Activated T-cell treated with anti-CD3 and anti-CD28 coated beads, Interleukin-2, amount 50 U/mL, for 1 hour (primary cell): ENCODE measurements around the gene DFFA.
A peak's percentile ranks its signal among the peaks of the same experiment; 100 is the strongest.
"Not testable (repeated sequence)": the region's sequence is repeated elsewhere in the genome, so short reads cannot be mapped to it uniquely, and the experiment has no call there.

Experiments used
- DNase-seq: peaks from one replicate; pipeline ENCODE4 v3.0.0-alpha.2; 2020

Gene DFFA

DNA sequence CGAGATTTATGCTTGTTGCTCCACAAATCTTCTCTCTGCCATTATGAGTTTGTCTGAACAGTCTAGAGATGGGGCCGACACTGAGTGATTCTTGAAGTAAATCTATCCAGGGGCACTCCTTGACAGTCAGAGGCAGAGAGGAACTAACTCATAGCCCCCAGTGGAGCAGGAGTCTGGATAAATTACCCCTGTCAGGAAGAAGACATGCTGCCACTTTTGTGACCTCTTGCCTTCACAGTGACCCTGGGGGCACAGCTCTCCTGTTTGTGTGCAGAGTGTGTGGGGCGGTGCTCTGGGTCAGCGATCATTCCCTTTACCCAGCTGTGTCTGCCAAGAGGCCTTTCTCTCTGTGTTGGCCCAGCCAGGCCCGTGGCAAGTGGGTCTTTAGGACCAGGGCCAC, 31.9 kb upstream of the DFFA start:
- DNase-seq: no peak

DNA sequence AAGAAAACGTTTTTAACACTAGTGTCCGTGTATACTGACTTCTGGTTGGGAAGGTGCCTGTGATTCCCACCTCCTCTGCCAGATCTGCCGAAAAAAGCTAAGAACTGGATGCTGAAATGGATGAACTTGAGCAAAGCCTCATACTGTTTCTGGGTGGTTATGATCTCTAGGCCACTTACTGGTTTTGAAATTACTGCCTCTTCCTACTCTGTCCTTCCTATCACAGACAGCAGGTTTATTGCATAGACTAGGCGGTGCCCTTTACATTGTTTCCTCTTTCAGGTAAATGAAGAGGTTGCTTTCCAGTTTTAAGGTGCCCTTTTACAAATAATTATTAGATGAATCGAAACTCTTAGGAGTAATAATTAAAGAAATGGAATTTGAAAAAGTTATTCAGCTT, 29.9 kb upstream of the DFFA start:
- no peak for DNase-seq

DNA sequence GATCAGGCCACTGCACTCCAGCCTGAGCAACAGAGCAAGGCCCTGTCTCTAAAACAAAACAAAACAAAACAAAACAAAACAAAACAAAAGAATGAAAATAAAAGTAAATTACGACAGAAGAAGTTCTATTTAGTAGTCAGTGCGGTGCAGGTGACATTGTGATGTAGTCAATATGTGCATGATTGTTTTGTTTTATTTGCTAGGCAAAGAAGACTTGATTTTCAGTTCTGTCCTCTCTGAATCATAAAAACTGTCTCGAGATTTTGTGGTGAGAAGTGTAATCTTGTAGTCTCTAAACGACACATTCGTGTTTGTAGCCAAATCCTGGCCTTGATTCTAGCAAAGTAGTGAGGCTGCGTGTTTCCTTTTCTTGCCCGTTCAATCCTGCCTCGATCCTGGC, 25.9 kb upstream of the DFFA start:
- no peak for DNase-seq

DNA sequence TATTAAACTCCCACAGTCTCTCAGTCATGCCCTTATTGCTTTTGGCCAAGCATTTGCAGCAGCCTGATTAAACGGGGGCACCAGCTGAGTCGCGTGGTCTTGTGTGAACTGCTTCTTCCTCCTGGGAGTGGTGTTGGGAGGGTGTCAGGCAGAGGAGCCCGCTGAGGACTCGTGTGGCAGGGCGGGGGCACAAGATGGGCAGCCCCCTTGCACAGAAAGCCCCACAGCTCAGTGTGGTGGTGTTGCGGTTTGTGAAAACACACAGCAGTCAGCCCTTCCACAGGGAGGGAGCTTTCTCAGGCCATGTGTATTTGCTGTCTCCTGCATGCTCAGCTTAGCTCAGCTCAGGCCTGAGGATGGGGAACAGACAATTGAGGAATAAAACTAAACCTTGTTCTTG, 24.8 kb upstream of the DFFA start:
- DNase-seq: no peak

DNA sequence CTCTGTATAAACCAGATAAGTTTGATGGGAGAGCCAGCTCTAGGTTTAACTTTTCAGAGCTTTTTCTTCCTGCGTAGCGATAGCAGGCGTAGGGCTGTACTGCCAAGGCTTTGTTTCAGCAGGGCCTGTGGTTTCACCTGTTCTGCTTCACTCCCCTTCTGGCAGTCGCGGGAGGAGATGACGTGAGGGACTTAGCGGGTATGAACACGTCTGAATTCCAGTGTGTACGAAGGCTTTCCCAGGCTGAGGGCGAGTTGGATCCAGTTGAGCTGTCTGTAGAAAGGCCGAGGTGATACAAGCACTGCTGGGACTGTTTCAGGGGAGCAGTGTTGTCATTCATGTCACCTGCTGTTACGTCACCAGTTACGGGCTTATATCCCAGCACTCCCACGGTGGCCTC, 23.6 kb upstream of the DFFA start:
- DNase-seq: peak; percentile 52

DNA sequence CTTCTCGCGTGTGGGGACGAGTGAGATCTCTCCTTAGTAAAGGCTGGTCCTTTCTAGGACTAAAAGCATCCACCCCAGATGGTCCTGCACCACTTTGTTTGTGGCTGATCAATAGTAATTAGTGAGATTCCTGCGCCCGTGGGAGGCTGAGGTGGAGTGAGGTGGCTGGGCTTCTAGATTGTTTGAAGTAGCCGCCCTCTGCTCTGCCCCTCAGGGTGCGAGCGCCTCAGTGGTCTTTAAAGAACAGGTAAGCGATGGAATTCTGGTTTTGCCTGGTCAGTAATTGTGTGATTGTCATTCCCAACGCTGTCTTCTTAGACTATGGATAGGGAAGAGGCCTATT, 23.1 kb upstream of the DFFA start:
- no peak for DNase-seq

DNA sequence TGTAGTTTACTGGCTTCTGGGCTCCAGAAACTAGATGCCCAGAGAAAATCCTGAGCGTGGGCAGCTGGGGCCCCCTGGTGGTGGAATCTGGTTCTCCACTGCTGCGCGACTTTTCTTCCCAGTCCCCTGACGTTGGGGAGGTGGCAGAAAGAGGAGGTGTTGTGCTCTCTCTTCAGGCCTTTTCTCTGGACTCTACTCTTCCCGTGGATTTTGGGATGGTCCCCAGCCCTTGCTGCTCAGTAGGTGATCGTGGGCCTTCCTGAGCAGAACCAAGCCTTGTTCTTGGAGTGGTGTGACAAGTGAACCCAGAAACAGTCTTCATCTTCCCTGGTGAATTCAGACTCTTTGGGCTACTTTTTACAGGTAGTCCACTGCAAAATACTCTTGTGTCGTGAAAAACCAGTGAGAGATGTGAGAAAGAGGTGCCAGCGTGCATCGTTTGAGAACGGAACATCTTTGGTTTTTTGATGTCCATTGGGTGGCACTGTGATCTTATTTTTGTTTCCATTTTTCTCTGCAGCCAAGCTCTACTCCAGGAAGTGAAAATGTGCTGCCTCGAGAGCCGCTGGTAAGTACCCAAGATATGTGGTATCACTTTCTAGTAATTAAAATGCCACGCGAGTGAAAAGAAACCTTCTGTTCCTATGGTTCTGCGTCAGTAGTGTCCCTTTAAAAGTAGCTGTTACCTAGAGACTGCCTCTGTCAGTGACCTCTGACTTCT, 22.6 kb upstream of the DFFA start:
- DNase-seq: peak; percentile 86

DNA sequence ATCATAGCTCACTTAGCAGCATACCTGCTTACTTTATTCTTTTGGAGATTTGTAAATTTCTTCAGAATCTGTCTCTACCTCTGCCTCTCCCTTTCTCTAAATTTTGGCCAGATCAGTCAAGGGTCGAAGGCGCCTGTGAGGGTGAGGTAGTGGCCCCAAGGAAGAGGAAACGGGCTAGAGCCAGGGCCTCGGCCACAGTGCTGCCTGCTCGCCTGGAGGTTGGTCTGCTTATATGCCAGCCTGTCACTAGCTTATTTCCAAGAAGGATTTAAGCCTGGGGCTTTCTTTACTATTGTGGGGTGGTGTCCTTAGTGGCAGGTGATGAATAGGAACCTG, 22.1 kb upstream of the DFFA start:
- no peak for DNase-seq

DNA sequence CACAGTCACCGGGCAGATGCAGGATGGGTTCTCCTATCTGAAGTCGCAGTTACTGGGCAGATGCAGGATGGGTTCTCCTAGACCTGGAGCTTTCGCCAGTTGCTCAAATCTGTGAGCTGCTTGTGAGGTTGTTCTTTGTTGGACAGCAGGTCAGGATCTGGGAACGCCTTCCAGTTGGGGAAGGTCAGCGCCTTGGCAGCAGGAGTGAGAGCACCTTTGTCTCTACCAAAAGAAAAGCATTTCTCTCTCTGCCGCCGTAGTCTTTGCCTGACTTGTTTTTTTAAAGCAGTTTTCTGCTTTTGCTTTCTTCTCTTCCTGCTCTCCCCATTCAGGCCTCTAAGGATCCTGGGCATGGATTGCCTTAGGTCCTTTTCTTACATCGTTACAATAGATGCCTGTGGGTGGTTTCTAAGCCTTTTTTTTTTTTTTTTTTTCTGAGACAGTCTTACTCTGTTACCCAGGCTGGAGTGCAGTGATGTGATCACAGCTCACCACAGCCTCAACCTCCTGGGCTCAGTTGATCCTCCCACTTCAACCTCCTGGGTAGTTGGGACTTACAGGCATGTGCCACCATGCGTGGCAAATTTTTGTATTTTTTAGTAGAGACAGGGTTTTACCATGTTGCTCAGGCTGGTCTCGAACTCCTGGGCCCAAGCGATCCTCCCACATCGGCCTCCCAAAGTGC, 18.1 kb upstream of the DFFA start:
- DNase-seq: no peak

DNA sequence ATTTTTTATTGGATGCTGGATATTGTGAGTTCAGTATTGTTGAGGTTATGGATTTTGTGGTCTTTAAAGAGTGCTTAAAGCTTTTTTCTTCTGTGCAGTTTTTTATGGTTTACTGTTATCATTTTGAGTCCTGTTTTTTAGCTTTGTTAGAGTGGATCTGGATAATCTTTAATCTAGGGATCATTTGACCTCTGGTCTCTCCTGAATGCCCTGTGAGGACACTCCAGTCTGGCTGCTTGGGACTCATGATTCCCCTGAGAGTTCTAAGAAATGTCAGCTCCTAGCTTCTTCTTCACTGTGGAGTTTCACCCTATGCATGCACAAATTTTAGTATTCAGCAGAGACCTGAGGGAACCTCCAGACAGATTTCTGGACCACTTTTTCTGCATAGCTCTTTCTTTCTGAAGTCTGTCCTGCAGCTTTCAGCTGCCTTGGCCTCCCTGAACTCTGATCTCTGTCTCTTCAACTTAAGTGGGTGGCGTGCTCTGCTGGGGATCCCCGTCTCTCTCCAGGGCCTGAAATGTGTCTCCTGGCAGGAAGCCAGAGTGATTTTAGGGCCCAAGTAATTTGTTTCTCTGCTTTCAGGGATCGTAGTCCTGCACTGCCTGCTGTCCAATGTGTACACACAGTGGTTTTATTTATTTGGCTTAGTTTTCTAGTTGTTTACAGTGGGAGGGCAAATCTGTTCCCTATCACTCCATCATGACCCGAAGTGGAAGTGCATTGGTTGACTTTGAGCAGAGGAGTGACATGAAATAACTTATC, 17.1 kb upstream of the DFFA start:
- no peak for DNase-seq

DNA sequence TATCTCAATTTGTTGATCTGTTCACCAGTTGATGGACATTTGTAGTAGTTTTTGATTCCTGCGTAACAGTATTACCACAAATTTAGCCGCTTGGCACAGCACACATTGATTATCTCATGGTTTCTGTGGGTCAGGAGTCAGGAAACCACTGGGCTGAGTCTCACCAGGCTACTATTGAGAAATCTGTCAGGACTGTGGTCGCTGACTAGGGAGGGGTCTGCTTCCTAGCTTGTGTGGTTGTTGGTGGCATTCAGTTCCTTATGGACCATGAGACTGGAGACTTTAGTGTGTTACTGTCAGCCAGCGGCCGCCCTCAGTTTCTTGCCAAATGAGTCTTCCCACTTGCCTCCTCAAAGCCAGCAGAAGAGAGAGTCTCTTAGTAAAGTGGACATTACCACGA, 12.2 kb upstream of the DFFA start:
- no peak for DNase-seq

DNA sequence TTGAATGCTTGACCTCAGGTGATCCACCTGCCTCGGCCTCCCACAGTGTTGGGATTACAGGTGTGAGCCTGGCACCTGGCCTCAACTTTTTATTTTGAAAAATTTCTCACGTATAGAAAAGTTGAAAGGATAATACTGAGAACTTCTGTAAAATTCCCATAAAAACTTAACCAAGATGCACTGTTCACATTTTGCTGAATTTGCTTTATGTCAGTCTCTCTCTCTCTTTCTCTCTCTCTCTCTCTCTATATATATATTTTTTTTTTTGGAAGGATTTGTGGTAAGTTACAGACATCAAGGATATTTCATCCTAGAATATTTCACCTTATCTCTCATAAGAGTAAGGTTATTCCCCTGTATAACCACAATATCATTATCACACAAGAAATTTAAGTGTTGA, 8.3 kb upstream of the DFFA start:
- no peak for DNase-seq

DNA sequence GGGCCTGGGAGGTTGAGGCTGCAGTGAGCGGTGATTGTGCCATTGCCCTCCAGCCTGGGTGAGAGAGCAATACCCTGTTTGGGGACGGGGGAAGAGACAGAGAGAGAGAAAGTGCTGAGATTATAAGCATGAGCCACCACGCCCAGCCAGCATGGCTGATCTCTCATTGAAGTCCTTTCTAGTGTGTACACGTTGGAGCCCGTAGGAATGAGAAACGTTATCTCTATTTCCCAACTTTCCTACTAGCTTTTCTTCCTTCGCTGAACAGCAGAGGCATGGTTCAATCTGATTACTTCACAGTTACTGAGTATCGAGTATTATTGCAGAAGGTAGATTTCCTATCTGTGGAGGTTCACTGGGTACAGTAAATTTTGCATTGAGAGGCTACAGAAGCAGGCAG, 7.0 kb upstream of the DFFA start:
- no peak for DNase-seq

DNA sequence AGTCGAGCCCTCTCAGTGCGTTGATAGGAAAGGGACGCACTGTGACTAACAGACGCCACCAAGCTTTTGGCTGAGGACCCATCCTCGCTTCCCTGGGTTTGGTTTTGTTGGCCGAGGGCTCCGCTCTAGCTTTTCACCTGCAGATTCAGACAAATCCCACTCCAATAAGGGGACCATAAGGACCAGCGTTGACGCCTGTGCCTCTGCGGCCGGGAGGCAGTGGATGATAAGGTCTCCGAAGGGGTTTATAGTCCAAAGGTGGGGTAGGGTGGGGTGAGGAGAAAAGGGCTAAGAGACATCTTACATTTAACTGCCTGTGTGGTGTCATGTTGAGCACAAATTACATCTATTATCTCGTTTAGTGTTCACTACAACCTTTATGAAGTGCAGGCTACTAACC, 3.2 kb upstream of the DFFA start:
- DNase-seq: no peak

DNA sequence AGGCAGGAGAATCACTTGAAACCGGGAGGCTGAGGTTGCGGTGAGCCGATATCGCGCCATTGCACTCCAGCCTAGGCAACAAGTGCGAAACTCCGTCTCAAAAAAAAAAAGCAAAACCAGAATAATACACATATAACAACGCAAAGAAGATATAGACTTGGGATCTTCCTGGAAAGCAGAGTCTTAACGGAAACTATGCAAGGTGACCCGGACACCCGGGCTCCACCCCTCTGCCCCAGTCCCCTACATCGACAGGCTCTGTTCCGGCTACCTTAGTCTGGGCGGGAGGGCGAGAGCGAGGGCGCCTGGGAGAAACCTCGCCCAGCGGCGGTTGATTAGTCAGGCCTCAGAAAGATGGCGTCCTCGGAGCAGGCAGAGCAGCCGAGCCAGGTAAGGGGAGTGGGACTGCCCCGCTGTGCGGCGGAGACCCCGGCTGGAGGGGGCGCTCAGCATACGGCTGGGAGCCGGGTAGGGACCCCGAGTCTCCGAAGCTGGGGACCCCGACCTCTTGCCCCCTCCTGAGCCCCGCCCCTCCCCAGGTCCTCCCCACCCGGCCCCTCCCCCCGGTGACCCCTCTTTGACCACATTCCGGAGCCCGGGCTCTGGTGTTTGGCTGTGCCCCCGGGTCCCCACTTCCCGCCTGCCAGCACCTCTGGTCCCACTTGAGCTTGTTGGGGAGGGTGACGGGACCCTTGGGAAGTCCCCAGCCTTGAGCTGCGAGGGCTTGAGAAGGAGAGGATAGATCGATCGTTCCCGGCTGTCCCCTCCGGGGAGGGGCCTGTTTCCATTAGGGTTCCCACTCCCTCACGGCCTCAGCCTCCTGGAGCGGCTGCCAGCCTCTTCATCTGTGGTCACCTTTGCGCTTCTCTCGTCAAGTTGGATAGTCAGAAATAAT, 2.5 kb upstream of the DFFA start, which contains the start of gene PEX14:
Gene PEX14 (plus strand): TSS at position 338 of the 895 bp plus-strand sequence. CDS start 17 bp downstream, at position 355.
- DNase-seq: peak; percentile 83

DNA sequence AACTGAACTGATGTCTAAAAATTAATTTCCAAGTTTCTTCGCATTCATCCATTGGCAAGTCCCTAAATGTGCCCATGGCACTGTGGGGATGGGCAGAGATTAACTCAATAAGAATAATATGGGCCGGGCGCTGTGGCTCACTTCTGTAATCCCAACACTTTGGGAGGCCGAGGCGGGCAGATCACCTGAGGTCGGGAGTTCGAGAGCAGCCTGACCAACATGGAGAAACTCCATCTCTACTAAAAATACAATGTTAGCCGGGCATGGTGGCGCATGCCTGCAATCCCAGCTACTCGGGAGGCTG, 1.9 kb upstream of the DFFA start:
- not testable (repeated sequence) for DNase-seq

DNA sequence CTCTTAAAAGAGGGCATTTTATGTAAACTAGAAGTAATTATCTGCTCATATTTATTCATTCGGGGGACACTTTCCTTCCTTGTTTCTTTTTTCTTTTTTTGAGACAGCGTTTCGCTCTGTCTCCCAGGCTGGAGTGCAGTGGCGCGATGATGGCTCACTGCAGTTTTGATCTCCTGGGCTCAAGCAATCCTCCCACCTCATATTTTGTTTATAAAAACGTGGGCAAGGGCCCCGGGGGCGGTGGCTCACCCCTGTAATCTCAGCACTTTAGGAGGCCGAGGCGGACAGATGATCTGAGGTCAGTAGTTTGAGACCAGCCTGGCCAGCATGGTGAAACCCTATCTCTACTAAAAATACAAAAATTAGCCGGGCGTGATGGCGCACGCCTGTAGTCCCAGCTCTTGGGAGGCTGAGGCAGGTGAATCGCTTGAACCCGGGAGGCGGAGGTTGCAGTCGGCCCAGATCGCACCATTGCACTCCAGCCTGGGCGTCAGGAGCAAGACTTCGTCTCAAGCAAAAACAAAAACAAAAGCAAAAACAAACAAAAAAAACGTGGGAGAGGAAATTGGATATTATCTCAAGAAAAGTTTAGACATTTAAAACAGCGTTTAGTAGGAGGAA, 926 bp upstream of the DFFA start:
- no peak for DNase-seq

DNA sequence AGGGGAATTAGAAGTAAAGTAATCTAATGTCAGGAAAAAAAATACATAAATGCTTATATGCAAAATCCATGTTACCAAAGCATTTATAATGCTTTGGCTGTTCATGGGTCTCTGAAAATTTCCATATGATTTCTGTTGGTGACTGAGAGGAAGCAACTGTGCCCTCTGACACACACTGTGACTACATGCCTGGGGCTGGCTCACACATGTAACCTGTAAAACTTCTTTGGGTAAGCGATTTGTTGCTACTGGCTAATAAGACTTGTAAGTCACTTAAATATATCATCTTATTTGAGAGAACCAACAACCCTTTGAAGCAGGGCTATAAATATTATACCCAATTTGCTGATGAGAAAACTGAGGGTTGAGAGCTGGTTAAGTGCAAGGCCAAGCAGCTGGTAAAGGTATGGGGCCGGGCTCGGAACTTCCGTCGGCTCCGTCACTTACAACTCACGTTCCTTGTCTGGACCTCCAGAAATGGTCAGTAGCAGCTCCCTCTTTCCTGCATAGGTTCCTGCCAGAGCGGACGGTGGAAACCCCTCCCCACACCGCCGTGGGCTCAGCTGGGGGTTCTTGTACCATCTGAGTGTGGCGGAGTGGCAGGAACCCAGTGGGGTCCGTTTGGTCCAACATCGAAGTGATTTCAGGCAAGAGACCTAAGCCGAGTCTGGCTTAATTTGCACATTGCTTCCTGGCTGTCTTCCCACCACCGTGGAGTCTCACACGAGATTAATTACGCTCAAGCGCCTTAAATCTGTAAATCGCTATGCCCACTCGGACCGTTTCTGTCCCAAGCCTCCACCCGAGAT, 714 bp downstream of the DFFA start:
- no peak for DNase-seq

DNA sequence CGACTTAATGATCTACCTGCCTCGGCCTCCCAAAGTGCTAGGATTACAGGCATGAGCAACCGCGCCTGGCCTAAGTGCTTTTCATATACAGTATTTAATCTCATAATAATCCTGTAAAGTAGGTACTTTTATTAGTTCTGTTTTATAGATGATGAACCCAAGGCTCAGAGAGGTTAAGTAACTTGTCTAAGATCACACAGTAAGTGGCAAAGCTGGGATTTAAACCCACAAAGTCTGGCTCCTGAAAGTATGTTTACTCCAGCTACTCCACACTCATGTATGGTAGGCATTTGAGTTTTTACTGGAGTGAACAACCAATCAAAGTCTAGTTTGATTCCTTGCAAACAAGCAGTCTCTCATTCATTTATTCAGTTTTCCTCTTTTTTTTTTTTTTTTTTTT, 2.3 kb downstream of the DFFA start:
- DNase-seq: no peak

DNA sequence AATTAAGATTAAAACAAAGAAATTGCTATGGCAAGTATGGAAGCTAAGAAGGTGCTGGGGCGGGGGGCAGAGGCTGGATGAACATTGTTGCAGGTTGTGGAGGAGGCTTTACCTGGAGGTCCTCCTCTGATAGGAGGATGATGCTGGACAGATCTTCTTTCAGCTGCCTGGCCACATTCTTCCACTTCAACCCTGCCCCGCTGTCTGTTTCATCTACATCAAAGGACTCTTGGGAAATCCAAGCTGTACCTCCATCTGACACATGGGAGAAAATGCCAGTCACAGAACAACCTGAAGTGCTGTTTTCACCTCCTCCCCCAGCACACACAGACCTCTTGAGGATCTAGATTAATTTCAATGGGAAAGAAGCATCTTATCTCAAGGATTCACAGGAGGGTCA, 5.3 kb downstream of the DFFA start:
- no peak for DNase-seq

DNA sequence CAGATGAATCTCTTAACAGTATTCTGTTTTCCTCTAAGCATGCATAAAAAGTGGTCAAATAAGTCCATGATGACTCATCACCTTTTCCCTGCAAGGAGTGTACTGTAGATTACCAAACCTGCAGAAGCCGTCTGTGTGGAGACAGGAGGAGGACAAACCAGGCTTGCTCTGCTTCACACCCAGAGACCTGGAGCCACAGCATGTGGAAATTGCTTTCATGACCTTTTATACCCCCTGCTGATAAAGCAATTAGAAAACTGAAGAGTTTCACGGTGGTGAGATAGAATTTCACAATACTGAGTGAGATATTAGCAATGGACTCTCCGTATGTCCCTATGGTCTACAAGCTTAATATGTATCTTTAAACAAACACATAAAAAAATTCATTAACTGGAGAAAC, 13.1 kb downstream of the DFFA start:
- no peak for DNase-seq

DNA sequence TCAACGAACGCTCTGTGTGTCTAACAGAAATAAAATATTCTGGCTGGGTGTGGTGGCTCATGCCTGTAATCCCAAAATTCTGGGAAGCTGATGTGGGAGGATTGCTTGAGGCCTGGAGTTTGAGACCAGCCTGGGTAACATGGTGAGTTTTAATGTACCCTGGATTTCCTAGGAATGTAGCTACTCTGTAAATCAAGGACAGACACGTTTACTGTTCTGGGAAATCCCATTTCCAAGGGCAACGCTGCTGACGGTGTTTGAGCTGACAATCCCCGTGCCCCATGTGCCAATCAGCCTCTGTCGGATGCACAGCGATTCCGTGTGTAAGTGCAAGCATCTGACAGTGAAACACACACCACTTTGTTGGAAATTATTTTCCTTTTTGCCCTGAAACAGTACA, 14.5 kb downstream of the DFFA start:
- DNase-seq: no peak
